Duodenal mucosa (tissue), 2 donors: Measurements from ENCODE around the gene GALNT8.

Experiments
- H3K27ac ChIP-seq: one replicate; pipeline ENCODE4 v1.7.0; 2013; ENCODE audit warnings: low read depth, low read length
- H3K27me3 ChIP-seq, 2 donors: one replicate each; pipeline ENCODE4 v1.7.0; 2013; ENCODE audit warnings: low read length in 2 of 2, control low read depth in 1 of 2; ENCODE audit not compliant: insufficient read depth in 2 of 2, control insufficient read depth in 1 of 2
- H3K36me3 ChIP-seq, 2 donors: one replicate each; pipeline ENCODE4 v1.7.0; 2013; ENCODE audit warnings: low read length in 2 of 2, control low read depth in 1 of 2; ENCODE audit not compliant: insufficient read depth in 2 of 2, control insufficient read depth in 1 of 2
- H3K4me1 ChIP-seq, 2 donors: one replicate each; pipeline ENCODE4 v1.7.0; 2013; ENCODE audit warnings: low read length in 2 of 2, control low read depth in 1 of 2; ENCODE audit not compliant: insufficient read depth in 2 of 2, control insufficient read depth in 1 of 2
- H3K4me3 ChIP-seq, 2 donors: one replicate each; pipeline ENCODE4 v1.7.0; 2013; ENCODE audit warnings: low read length in 2 of 2, low read depth in 1 of 2
- H3K9ac ChIP-seq, 2 donors: one replicate each; pipeline ENCODE4 v1.7.0; 2013; ENCODE audit warnings: low read length in 2 of 2, low read depth in 1 of 2
- H3K9me3 ChIP-seq, 2 donors: one replicate each; pipeline ENCODE4 v1.7.0; 2013; ENCODE audit warnings: low read length in 2 of 2, control low read depth in 1 of 2; ENCODE audit not compliant: control insufficient read depth in 1 of 2

Gene GALNT8

DNA sequence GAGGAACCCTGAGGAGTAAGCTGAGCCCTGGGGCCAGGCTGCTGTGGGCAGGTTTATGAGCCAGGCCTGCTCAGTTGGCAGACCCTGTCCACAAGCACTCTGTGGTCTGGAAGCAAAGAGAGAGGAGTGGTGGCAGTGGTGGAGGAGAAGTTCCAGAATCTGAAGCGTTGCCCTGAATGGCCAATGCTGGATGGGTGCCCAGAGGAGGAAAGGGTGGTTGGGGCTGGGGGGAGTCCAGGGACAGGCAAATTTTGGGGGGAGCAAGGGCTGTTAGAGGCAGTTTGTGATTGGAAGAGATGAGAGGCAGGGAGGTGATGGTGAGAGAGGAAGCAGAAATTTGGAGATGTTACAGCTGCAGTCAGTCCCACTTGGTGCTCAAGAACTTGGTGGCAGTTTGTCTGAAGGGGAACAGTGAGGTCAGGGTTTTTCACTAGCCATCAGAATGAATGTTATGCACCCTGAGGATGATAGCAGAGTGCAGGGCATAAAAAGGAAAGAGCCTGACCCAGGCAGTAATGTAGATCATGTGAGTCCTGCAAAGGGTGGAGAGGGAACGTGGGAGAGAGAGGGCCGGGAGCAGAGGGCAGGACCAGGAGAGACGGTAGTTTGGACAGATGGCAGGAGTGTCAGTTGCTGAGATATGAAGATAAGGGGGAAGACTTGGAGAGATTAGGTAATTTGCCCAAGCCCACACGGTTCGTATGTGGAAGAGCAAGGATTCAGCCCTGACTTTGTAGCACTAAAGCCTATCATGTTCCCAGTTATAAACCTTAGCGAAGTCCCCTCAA is 51.2 kb downstream of the GALNT8 start:
- H3K4me3 ChIP-seq = no peak overlapping the region
- no peaks in the 10 kb centered on the region for H3K36me3 ChIP-seq
- H3K27me3 ChIP-seq = no peaks in the 10 kb centered on the region
- no peaks in the 10 kb centered on the region for H3K4me1 ChIP-seq
- no peaks in the 10 kb centered on the region for H3K9me3 ChIP-seq
- H3K27ac ChIP-seq = no peak overlapping the region
- H3K9ac ChIP-seq = no peak overlapping the region

DNA sequence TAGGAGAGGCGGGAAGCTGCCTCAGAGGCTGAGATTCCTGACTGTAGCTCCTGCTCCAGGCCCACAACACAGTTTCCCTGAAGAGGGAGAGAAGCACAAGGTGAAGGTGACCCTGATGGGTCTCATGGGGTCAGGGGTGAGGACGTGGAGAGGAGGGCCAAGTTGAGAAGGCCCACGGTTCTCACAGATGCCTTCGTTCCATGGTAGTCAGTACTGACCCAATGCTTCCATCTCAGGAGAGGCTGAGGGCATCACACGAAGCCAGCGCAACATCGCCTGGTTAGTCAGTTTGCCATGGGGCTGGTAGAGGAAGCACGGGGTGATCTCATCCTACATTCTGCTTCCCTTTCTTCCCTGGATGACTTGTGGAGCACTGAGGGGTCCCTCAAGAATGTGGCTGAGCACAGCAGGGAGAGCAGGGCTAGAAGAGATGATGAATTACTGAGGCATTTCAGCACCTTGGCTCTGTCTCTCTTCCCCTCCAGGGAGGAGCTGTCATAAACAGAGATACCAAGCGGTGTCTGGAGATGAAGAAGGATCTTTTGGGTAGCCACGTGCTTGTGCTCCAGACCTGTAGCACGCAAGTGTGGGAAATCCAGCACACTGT is 51.9 kb downstream of the GALNT8 start:
- Histone ChIP-seq H3K9ac (no peak overlapping the region), H3K9me3 (no peaks in the 10 kb centered on the region), H3K36me3 (no peaks in the 10 kb centered on the region), H3K4me1 (no peaks in the 10 kb centered on the region), H3K4me3 (no peak overlapping the region), H3K27ac (no peak overlapping the region), H3K27me3 (no peaks in the 10 kb centered on the region)

DNA sequence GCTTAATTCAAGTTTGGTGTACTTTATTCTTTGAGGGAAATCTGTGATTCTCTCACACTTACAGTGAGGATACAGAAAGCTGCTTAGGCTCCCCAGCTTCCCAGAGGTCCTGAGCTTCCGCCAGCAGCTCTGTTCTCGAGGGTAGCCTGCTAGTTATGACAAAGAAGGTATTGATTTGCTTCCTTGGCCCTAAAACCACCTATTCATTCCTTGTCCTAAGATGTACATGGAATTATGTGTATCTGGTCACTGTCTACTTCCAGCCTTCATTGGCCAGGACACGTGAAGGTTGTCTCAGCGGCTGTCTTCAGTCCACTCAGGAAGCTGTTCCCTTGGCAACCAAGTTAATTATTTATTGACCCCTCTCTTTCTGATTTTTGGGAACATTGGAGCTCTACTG is 55.7 kb downstream of the GALNT8 start:
- H3K4me1 ChIP-seq = no peaks in the 10 kb centered on the region
- H3K27ac ChIP-seq = no peak overlapping the region
- no peak overlapping the region for H3K4me3 ChIP-seq
- H3K9me3 ChIP-seq = no peaks in the 10 kb centered on the region
- peaks cover 0 to 3% of the 10 kb centered on the region in 2 donors for H3K27me3 ChIP-seq
- H3K9ac ChIP-seq = no peak overlapping the region
- no peaks in the 10 kb centered on the region for H3K36me3 ChIP-seq

DNA sequence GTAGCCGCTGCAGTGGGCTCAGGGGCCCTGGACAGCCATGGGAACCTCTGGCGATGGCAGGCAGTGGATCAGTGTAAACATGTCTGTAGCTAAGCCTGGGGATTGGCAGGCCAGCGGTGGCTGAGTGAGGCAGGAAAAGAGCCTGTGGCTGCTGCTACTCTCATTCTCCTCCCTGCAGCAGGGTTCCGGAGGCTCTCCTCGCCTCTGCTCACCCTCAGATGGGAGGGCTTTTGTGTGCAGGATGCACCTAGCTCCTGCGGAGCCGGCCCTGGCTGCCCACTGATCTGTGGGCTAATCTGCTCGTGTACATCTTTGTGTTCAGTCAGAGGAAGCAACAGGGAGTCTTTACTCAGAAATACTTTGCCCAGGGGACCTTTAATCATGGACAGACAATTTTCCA is 59.5 kb downstream of the GALNT8 start:
- Histone ChIP-seq H3K27ac (no peak overlapping the region), H3K9ac (no peak overlapping the region), H3K27me3 (peaks cover 0 to 3% of the 10 kb centered on the region in 2 donors), H3K36me3 (no peaks in the 10 kb centered on the region), H3K9me3 (no peaks in the 10 kb centered on the region), H3K4me3 (no peak overlapping the region), H3K4me1 (no peaks in the 10 kb centered on the region)

DNA sequence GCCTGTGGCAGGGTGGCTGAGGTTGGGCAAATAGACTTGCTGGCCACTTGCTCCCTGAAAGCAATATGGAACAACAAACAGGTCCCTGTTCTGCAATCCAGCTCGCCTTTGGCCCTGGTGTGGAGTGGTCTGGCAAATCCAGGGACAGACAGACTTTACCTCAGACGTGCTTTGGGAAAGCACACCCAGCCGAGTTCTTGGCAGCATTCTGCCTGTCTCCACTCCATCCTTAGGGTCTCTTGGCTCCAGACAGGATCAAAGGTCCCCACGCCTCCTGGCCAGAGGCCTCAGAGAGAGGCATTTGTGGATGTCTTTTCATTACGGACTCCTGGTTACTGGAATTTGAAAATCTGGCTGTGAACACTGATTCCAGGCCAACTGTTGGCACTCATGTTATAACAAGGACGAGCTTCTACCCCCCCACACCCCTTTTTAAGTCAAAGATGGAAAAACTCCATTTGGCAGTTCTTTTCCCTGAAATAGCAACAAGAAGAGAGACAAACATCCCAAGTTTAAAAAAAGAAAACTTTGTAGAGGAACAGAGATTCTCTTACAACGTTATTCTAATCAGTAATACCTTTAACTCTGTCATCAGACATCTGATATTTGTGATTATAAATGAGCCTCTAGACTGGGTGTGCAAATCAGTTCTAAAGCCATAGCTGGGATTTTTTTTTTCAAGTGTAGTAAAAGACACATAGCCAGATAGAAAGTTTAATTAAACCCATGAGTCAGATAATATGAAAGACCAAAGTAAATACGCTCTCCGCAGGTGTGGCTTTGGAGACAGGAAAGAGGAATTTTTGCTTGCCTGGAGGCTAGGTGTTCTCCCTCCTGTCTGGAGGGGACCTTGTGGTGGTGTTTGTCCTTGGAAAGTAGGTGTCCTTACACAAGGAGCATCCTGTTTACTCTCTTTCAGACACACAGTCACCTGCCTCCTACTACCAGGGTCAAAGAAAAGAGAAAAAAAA is 60.7 kb downstream of the GALNT8 start:
- no peak overlapping the region for H3K4me3 ChIP-seq
- H3K27me3 ChIP-seq = peaks cover 0 to 3% of the 10 kb centered on the region in 2 donors
- no peaks in the 10 kb centered on the region for H3K4me1 ChIP-seq
- H3K36me3 ChIP-seq = no peaks in the 10 kb centered on the region
- no peaks in the 10 kb centered on the region for H3K9me3 ChIP-seq
- no peak overlapping the region for H3K27ac ChIP-seq
- H3K9ac ChIP-seq = no peak overlapping the region

DNA sequence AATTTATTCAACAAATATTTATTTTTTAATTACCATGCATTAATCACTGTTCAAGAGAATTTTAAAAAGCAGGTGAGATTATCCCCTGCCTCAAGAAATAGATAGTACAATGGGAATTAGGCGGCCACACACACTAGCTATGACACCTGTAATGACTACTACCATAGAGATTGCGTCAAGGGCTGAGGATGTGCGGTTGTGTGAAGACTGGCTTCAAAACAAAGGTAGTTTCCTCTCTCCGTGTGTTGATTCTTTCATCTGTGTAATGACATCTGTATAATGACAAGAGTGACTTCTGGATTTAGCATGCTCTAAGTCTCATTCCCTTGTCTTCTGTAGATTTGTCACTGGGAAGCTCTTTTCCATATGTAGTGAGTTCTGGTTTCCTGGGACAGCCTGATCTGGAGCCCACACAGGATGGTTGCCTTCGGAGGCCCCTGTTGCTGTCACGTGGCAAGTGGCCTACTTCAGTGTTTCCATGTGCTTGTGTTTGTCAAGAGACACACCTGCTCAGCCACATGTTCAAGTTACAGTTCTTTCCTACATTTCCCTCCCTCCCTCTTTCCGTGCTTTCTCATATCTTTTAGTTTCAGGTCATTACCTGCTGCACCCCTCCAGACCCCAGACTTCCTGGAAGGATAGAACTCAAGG is 64.3 kb downstream of the GALNT8 start:
- Histone ChIP-seq H3K27me3 (peaks cover 0 to 3% of the 10 kb centered on the region in 2 donors), H3K36me3 (no peaks in the 10 kb centered on the region), H3K4me1 (no peaks in the 10 kb centered on the region), H3K4me3 (no peak overlapping the region), H3K27ac (no peak overlapping the region), H3K9ac (no peak overlapping the region), H3K9me3 (no peaks in the 10 kb centered on the region)

DNA sequence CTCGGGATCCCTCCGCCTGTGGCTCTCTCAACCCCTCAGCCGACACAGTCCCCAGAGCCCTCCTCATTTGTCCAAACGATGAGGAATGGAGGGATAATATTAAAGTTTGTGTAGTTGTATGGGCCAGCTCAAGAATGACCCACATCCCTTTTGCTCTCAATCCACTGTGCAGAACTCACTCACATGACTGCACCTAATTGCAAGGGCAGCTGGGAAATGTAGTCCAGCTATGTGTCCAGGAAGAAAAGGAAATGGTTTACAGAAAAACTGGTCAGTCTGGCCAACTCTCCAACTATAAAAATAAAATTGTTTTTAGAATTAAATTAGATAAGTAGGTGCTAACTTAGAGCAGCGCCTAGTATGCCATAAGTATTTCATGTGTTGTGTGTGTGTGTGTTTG is 66.6 kb downstream of the GALNT8 start:
- Histone ChIP-seq H3K27me3 (no peaks in the 10 kb centered on the region), H3K4me3 (no peak overlapping the region), H3K9me3 (no peaks in the 10 kb centered on the region), H3K4me1 (no peaks in the 10 kb centered on the region), H3K9ac (no peak overlapping the region), H3K36me3 (no peaks in the 10 kb centered on the region), H3K27ac (no peak overlapping the region)

DNA sequence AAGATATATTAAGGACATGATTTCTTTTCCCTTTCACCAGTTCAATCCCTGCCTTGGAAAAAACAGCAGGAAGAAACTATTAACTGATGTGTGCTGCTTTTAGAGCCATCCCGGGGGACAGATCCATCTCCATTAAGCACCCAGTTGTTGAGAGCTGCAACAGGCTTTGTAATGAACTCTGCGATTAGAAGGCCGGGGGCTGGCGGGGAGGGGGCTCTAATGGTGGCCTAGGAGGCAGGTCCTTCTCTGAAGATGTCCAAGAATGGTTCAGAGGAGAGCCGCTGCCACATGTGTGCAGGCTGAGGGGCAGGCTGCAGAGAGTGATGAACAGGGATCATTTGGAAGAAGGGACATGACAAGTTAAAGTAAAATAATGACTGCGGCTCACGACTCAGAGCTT is 67.8 kb downstream of the GALNT8 start:
- no peaks in the 10 kb centered on the region for H3K27me3 ChIP-seq
- H3K9me3 ChIP-seq = no peaks in the 10 kb centered on the region
- no peak overlapping the region for H3K9ac ChIP-seq
- no peak overlapping the region for H3K4me3 ChIP-seq
- H3K36me3 ChIP-seq = no peaks in the 10 kb centered on the region
- no peak overlapping the region for H3K27ac ChIP-seq
- no peaks in the 10 kb centered on the region for H3K4me1 ChIP-seq

DNA sequence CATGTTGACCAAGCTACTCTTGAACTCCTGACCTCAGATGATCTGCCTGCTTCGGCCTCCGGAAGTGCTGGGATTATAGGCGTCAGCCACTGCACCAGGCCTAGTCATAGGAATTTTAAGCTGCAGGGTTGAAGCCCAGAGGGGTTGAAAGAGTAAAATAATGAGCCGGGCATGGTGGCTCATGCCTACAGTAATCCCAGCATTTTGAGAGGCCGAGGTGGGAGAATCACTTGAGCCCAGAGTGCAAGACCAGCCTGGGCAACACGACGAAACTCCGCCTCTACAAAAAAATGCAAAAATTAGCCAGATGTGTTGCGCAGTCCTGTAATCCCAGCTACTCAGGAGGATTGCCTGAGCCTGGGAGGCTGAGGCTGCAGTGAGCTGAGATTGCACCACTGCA is 69.6 kb downstream of the GALNT8 start:
- Histone ChIP-seq H3K9me3 (no peaks in the 10 kb centered on the region), H3K27me3 (no peaks in the 10 kb centered on the region), H3K4me3 (no peak overlapping the region)

More for the DNA sequence above, 69.6 kb downstream of the GALNT8 start:
- Histone ChIP-seq H3K9ac (no peak overlapping the region), H3K36me3 (no peaks in the 10 kb centered on the region), H3K4me1 (no peaks in the 10 kb centered on the region), H3K27ac (no peak overlapping the region)
